GM12892 (cell line): Measurements from ENCODE around the gene SRC.

Source experiments
- DNase-seq: peaks from one replicate; pipeline ENCODE4 v3.0.0; 2011; ENCODE audit not compliant: insufficient read length
- FAIRE-seq: peaks from 2 replicates; lab custom pipeline; 2011; peaks lifted over from hg19 to GRCh38; lab: Jason Lieb, UNC
- POLR2A ChIP-seq: IDR thresholded peaks from 2 replicates; pipeline ENCODE4 v1.6.1; 2011; ENCODE audit warnings: low read depth, low read length, control low read depth
- POLR2AphosphoS5 ChIP-seq: IDR thresholded peaks from 2 replicates; pipeline ENCODE4 v1.6.1; 2011; ENCODE audit warnings: low read depth, low read length, control low read depth
- TAF1 ChIP-seq: IDR thresholded peaks from 2 replicates; pipeline ENCODE4 v1.6.1; 2011; ENCODE audit warnings: low read depth, mild to moderate bottlenecking, control low read depth, low read length, borderline replicate concordance

SRC gene

DNA sequence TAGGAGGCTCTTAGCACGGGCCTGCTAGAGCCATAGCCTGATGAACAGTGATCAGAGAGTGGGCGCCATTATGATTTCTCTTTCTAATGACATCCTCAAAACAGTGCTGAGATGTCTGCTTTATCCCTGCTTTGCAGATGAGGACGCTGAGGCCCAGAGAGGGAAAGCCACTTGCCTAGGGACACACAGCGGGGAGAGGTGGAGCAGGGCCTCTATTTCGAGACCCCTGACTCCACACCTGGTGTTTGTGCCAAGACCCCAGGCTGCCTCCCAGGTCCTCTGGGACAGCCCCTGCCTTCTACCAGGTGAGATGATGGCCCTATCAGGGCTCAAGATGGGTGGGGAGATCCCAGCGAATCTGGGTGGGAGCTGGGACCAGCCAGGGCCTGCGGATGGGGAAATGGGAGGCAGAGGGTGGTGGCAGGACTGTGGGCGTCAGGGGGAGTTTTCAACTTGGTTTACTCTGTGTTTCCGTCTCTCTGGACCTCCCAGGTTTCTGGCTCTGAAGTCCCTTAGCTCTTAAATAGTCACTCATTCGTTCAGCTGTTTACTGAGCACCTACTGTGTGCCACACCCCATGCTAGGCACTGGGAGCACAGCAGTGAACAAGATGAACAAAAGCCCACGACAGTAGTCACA lies 36.7 kb downstream of the SRC start:
- no peak for FAIRE-seq
- no peak for DNase-seq
- TF ChIP-seq TAF1 (no peak), POLR2A (no peak), POLR2AphosphoS5 (no peak)

DNA sequence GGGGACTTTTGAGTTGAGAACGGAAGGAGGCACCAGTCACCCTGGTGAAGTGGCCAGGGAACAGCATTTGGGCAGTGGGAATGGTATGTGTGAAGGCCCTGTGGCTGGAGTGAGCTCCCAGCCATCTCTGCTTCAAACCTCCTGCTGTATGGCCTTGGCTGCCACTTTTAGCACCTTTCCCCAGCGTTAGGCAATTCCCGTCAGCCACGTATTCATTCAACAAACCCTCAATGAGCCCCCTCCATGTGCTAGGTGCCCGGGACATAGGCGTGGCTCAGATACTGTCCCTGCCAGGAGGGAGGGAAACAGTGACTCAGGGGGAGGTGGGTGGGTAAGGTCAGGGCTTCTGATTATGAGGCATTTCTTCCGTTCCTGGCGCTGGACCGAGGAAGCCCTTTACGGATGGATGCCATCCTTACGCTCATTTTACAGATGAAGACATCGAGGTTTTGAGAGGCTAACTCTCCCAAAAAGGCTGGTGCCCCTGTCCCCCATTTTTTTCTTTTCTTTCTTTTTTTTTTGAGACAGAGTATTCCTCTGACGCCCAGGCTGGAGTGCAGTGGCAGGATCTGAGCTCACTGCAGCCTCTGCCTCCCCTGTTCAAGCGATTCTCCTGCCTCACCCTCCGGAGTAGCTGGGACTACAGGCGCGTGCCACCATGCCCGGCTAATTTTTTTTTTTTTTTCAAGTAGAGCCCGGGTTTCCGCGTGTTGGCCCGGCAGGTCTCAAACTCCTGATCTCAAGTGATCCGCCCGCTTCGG lies 37.5 kb downstream of the SRC start:
- DNase-seq (no peak), FAIRE-seq (peak; percentile 5)
- TF ChIP-seq TAF1, result no peak
- TF ChIP-seq POLR2AphosphoS5, result no peak
- no peak for TF ChIP-seq POLR2A

DNA sequence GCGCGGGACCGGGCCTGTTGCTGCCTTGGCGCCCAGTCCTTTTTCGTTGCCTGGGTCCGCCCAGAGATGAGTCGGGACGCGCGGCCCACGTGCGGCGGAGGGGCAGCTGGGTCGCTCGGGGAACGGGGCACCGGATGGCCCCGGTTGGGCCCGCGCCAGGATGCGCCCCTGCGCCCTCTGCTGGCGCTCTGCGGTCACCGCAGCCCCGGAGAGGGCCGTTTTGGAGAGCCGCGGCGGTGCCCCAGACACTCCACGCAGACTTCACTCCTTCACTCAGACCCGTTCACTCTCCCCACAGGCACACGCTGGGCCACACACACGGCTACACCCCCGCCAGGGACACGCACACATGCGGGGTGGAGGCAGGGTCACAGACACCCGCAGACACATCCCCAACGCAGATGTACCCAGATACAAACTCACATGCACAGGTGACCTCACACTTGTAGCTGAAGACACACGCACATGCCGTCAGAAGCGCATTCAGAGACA lies 38.8 kb downstream of the SRC start:
- peak; percentile 85 for DNase-seq
- TF ChIP-seq POLR2AphosphoS5 (no peak), POLR2A (no peak), TAF1 (no peak)
- peak; percentile 79 for FAIRE-seq

DNA sequence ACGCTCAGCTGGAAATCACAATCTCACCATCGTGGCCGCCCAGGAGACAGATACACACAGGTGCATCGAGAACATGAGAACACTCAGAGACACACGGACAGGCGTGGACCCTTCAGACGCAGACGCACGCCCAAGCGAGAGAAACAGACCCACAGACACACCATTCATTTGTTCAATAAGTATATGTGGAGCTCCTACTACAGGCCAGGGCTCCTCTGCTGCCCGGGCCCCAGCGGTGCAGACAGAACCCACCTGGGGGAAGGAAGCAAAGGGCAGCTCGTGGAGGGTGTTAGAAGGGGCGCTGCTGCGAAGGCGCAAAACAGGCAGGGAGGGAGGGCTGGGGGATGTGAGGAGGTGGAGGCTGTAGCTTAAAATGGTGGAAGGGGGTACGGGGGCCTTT lies 39.2 kb downstream of the SRC start:
- no peak for FAIRE-seq
- no peak for TF ChIP-seq POLR2AphosphoS5
- TF ChIP-seq TAF1, result no peak
- TF ChIP-seq POLR2A, result no peak
- DNase-seq, result no peak

DNA sequence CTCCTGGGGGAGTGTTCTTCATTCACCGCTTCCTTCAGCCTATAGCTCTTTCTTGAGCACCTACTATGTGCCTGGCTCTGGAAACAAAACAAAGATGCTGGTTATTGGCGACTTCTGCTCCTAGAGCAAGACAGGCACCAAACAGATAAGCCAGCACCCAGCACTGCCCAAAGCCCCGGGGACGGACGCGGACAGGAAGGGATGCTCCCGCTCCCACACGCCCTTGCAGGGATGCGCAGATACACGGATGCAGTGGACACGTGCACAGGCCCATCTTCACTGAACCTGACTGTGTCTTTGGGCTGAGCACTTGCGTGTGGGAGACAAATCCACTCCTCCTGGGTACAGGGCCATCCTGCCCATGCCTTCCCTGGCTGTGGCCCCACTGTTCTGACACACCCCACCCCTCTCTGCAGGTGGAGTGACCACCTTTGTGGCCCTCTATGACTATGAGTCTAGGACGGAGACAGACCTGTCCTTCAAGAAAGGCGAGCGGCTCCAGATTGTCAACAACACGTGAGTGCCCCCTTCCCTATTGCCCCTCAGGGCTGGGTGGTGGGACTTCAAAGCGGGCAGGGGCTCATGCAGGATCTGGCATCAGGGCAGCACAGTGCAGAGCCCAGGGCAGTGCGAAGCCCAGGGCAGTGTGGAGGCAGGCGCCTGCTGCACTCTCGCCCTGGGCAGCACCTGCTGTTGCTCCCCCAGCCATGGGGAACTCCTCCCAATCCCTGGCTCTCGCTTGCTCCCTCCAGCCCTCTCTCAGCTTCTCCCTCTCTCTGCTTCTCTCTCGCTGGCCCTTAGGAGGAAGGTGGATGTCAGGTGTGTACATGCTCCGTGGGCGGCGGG lies 39.9 kb downstream of the SRC start:
- no peak for DNase-seq
- no peak for TF ChIP-seq POLR2A
- no peak for TF ChIP-seq POLR2AphosphoS5
- TF ChIP-seq TAF1, result no peak
- no peak for FAIRE-seq

DNA sequence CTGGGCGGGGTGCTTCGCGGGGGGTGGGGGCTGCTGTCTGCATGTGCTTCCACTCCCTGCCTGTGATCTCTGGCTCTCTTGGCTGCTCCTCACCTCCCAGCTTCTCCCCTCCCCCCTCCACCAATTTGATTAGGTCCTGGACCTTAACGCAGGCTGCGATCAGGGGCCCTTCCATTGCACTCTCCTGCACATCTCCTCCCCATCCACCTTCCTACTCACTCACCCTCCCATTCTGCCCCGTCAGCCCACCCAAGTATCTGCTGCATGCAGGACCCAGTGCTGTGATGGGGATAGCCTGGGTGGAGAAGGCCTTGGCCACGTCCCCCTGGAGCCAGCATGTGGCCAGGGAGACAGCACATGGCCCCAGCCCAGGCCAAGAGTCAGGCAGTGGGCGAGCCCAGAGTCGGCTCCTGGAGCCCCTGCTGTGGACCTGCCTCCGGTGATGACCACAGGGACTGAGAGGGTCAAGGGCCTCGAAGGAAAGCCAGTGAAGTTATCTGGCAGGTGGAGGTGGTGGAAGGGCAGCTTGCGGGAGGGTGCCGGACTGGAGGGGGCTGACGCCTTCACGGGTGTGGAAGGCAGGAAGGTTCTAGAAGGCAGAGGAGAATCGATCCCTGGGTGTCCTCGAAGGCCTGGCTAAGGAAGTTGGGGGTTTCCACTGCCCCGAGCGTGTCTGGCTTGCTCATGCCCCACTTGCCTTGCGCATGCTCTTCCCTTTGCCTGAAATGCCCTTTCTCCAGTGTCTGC lies 40.7 kb downstream of the SRC start:
- DNase-seq (no peak), FAIRE-seq (no peak)
- TF ChIP-seq POLR2AphosphoS5, result no peak
- no peak for TF ChIP-seq TAF1
- TF ChIP-seq POLR2A, result no peak

DNA sequence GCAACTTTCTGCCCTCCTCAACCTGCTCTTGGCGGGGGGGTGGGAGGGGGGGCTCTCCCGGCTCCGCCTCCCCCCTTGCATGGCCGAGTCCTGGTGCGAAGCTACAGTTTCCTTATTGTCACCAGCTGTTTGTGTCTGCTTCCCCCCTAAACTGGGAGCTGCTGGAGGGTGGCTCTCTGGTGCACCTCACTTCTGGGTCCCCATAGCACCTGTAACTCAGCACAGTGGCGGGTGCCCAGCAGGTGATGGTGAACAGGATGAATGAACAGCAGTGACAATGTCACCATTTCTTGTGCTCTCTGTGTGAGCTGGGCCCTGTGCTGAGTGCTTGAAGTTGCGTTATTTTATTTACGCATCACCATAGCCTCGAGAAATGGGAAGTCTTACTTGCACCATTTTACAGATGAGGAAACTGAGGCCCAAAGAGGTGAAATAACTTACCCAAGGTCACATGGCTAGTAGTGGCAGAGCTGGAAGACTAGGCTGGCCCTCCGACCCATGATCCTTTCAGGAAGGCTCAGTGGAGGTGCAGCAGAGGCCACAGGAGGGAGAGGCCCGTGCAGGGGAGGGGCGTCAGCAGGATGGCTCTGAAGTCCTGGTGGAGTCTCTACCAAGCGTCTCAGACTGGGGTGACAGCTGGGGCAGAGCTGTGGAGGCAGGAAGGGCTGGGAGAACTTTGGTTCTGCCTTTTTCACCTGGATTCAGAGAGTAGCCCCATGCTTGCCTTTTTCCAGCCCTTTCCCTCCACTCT lies 41.8 kb downstream of the SRC start:
- DNase-seq (no peak), FAIRE-seq (no peak)
- TF ChIP-seq POLR2A, result no peak
- TF ChIP-seq POLR2AphosphoS5, result no peak
- no peak for TF ChIP-seq TAF1

DNA sequence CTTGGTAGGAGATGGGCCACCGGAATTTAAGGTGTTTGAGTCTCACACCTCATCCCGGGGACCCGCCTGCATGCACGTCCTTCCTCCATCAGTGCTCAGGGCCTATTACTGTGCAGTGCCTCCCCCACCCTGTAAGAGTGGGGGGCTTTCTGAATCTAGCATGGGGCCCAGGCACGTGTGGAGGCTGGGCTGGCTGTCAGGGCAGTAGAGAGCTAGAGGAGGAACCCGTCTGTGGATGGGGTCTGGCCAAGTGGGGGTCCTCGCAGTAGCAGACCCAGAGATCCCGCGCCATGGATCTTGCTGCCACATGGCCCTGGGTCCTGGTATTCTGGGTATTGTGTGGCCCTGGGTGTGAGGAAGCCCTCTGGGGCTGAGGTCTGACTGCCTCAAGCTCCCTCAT lies 42.9 kb downstream of the SRC start:
- TF ChIP-seq TAF1 (no peak), POLR2AphosphoS5 (no peak), POLR2A (no peak)
- no peak for FAIRE-seq
- no peak for DNase-seq

DNA sequence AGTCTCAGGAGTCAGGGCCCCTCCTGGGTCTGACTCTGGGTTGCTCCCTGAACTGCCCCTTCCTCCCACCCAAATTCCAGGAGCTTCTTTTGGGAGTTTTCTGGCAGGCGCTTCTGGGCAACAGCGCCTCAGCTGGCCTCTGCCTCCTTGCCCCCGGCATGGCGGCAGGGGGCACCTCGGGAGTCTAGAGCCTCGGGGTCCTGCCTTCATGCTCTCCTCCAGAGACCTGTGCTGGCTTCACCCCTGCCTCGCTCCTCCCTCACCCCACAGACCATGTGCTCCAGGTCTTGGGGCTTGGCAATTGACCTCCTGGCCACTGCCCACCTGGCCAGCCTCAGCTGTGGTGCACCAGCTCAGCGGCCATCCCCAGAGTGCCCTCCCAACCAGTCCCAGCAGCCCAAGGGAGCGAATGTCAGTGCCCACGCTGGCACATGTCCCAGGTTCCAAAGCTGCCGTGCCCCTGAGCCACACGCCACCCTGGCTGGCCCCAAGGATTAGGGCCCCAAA lies 43.4 kb downstream of the SRC start:
- DNase-seq (no peak), FAIRE-seq (no peak)
- TF ChIP-seq POLR2A (no peak), TAF1 (no peak), POLR2AphosphoS5 (no peak)

DNA sequence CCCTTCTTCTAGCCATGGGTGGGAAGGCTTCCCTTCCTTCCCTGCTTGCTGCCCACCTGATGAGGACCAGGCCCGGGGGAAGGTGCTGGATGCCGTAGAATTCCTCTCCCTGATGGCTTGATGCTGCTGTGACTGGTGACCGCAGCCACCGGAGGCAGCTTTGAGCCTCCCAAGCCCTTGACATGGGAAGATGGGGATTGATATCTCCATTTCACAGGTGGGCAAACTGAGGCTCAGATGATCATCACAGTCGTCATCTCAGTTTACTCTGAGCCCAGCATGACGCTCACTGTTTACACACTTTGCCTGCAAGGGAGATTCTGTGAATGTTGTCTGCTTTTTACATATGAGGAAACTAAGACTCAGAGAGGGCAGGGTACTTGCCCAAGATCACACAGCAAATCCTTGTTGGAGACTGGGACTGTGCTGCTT lies 43.9 kb downstream of the SRC start:
- FAIRE-seq, result no peak
- TF ChIP-seq POLR2A (no peak), POLR2AphosphoS5 (no peak), TAF1 (no peak)
- no peak for DNase-seq
